Calu3 (cell line): ENCODE measurements around the gene TMPRSS13. TPM values are rescaled to one million over a fixed set of nuclear protein-coding genes. Genes with fewer than 3 reads are reported as not detected.
A peak's percentile ranks its signal among the peaks of the same experiment; 100 is the strongest.

ENCODE experiments used
- BruUV-seq: library from RNA; stranded (reverse); fragments of 400-500 nt; replicated peaks from 2 replicates; lab custom pipeline; 2021; lab: Mats Ljungman, UMichigan
- CTCF ChIA-PET: fragments of 300-600 bp; sonication (Branson Sonifier 250); formaldehyde crosslinking; loops from one replicate; lab custom pipeline; 2022; ENCODE audit warnings: antibody characterized with exemption; lab: Charles Lee
- DNase-seq: peaks from one replicate; pipeline ENCODE4 v3.0.0; 2022
- H3K27ac Mint-ChIP-seq: one replicate; pipeline ENCODE4 v1.8.0; 2022; ENCODE audit warnings: mixed read lengths; ENCODE audit not compliant: unreplicated experiment
- H3K27me3 Mint-ChIP-seq: one replicate; pipeline ENCODE4 v1.8.0; 2022; ENCODE audit warnings: mixed read lengths; ENCODE audit not compliant: unreplicated experiment
- H3K36me3 Mint-ChIP-seq: one replicate; pipeline ENCODE4 v1.8.0; 2022; ENCODE audit warnings: mild to moderate bottlenecking, moderate library complexity, mixed read lengths; ENCODE audit not compliant: insufficient read depth, unreplicated experiment
- H3K4me1 Mint-ChIP-seq: one replicate; pipeline ENCODE4 v1.8.0; 2022; ENCODE audit warnings: mild to moderate bottlenecking, low read depth, mixed read lengths; ENCODE audit not compliant: unreplicated experiment
- H3K4me3 Mint-ChIP-seq: one replicate; pipeline ENCODE4 v1.8.0; 2022; ENCODE audit warnings: mild to moderate bottlenecking, low read depth, moderate library complexity, mixed read lengths; ENCODE audit not compliant: unreplicated experiment
- H3K9me3 Mint-ChIP-seq: one replicate; pipeline ENCODE4 v1.8.0; 2022; ENCODE audit warnings: low read depth, mixed read lengths; ENCODE audit not compliant: unreplicated experiment
- CTCF ChIP-seq: fragments of 200-600 bp; IDR thresholded peaks from one replicate; pipeline ENCODE4 v1.8.0; 2022; ENCODE audit warnings: antibody characterized with exemption; ENCODE audit not compliant: unreplicated experiment
- intact Hi-C: fragments of 100-400 bp; cut with micrococcal nuclease; formaldehyde crosslinking; loops from one replicate; pipeline ENCODE4 v1.10.0; 2022; ENCODE audit not compliant: unreplicated experiment
- total RNA-seq: library from RNA; stranded (reverse); gene quantifications from 2 replicates; pipeline ENCODE4 v1.2.3, GENCODE V29; 2022

Gene TMPRSS13
- total RNA-seq, 1 experiment from 2014 or later: 2.3 TPM

GRCh38 chr11:117941976-117942654 lies 12.9 kb upstream of the TMPRSS13 start:
- CTCF ChIA-PET: no interaction called here
- intact Hi-C loops: no loop called here
- no peak for TF ChIP-seq CTCF
- H3K27ac Mint-ChIP-seq: no peak overlapping the region
- no TSS peak for BruUV-seq
- H3K4me3 Mint-ChIP-seq: no peak overlapping the region
- H3K9me3 Mint-ChIP-seq: peaks cover 5% of the 10 kb centered on the region
- no peak for DNase-seq
- H3K4me1 Mint-ChIP-seq: peaks cover 8% of the 10 kb centered on the region
- H3K27me3 Mint-ChIP-seq: no peaks in the 10 kb centered on the region
- H3K36me3 Mint-ChIP-seq: no peaks in the 10 kb centered on the region

GRCh38 chr11:117941163-117941707 lies 12.0 kb upstream of the TMPRSS13 start:
- peak; percentile 62 for DNase-seq
- Mint-ChIP-seq H3K27me3 (no peaks in the 10 kb centered on the region), H3K9me3 (peaks cover 5% of the 10 kb centered on the region), H3K4me1 (no peaks in the 10 kb centered on the region), H3K4me3 (no peak overlapping the region), H3K27ac (no peak overlapping the region), H3K36me3 (no peaks in the 10 kb centered on the region)
- TF ChIP-seq CTCF: no peak
- CTCF ChIA-PET: no interaction called here
- BruUV-seq: no TSS peak
- intact Hi-C loops: no loop called here

GRCh38 chr11:117940736-117941135 lies 11.5 kb upstream of the TMPRSS13 start:
- Mint-ChIP-seq H3K9me3 (peaks cover 5% of the 10 kb centered on the region), H3K27me3 (no peaks in the 10 kb centered on the region), H3K4me1 (no peaks in the 10 kb centered on the region), H3K27ac (no peak overlapping the region), H3K4me3 (no peak overlapping the region), H3K36me3 (no peaks in the 10 kb centered on the region)
- no peak for TF ChIP-seq CTCF
- intact Hi-C loops: no loop called here
- no peak for DNase-seq
- no TSS peak for BruUV-seq
- CTCF ChIA-PET: interaction anchor here (1.1 kb wide), 1 partner anchor 11 kb away, joined by 3 read pairs; the partner anchor contains the start of gene TMPRSS13

- no peak for DNase-seq
- no peaks in the 10 kb centered on the region for H3K9me3 Mint-ChIP-seq
- H3K4me3 Mint-ChIP-seq: no peak overlapping the region
- peaks cover 15% of the 10 kb centered on the region for H3K4me1 Mint-ChIP-seq
- intact Hi-C loops: no loop called here
- no peaks in the 10 kb centered on the region for H3K27me3 Mint-ChIP-seq
- H3K27ac Mint-ChIP-seq: no peak overlapping the region
- TF ChIP-seq CTCF: no peak
- no peaks in the 10 kb centered on the region for H3K36me3 Mint-ChIP-seq
- CTCF ChIA-PET: interaction anchor here (0.9 kb wide), 1 partner anchor 10 kb away, joined by 5 read pairs; no protein-coding TSS in a partner anchor
- no TSS peak for BruUV-seq
Measured at GRCh38 chr11:117936973-117937372, 7.8 kb upstream of the TMPRSS13 start.
